ENCODE results near the gene FZR1. TPM values are rescaled to one million over a fixed set of nuclear protein-coding genes. Genes with fewer than 3 reads are reported as not detected.

The FZR1 gene
- total and polyA plus RNA-seq, 2 experiments from 2014 or later: 48.6 to 68.5 TPM

DNA sequence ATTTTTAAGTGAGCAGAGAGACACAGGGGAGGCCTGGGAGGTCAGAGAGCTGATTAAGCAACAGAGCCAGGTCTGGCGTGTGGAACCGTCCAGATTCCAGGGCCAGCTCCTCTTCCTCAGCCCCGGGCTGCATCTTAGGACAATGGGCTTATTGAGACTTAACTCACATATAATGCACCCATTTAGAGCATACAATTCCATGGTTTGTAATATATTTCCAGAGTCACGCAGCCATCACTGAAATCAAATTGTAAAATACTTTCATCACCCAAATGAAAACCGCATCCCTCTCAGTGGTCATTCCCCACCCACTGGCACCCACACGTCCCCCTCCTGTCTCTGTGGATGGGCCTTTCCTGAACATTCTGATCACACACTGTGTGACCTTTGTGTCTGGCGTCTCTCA lies 64.5 kb downstream of the FZR1 start:
- no peak for DNase-seq (ENCODE audit: low read depth in 1 of 2, low spot score in 1 of 2)
- no peaks in the 10 kb centered on the region for H3K36me3 ChIP-seq
- H3K27me3 ChIP-seq: no peaks in the 10 kb centered on the region
- no peak overlapping the region for H3K27ac ChIP-seq
- no peaks in the 10 kb centered on the region for H3K9me3 ChIP-seq (ENCODE audit: low read depth)
- H3K4me3 ChIP-seq: no peak overlapping the region
- TF ChIP-seq, protein P1, sequence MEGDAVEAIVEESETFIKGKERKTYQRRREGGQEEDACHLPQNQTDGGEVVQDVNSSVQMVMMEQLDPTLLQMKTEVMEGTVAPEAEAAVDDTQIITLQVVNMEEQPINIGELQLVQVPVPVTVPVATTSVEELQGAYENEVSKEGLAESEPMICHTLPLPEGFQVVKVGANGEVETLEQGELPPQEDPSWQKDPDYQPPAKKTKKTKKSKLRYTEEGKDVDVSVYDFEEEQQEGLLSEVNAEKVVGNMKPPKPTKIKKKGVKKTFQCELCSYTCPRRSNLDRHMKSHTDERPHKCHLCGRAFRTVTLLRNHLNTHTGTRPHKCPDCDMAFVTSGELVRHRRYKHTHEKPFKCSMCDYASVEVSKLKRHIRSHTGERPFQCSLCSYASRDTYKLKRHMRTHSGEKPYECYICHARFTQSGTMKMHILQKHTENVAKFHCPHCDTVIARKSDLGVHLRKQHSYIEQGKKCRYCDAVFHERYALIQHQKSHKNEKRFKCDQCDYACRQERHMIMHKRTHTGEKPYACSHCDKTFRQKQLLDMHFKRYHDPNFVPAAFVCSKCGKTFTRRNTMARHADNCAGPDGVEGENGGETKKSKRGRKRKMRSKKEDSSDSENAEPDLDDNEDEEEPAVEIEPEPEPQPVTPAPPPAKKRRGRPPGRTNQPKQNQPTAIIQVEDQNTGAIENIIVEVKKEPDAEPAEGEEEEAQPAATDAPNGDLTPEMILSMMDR (IDR thresholded peaks at IDR 0.05; ENCODE audit: low read depth, low read length): no peak
- H3K4me1 ChIP-seq (ENCODE audit: low read depth): no peaks in the 10 kb centered on the region

DNA sequence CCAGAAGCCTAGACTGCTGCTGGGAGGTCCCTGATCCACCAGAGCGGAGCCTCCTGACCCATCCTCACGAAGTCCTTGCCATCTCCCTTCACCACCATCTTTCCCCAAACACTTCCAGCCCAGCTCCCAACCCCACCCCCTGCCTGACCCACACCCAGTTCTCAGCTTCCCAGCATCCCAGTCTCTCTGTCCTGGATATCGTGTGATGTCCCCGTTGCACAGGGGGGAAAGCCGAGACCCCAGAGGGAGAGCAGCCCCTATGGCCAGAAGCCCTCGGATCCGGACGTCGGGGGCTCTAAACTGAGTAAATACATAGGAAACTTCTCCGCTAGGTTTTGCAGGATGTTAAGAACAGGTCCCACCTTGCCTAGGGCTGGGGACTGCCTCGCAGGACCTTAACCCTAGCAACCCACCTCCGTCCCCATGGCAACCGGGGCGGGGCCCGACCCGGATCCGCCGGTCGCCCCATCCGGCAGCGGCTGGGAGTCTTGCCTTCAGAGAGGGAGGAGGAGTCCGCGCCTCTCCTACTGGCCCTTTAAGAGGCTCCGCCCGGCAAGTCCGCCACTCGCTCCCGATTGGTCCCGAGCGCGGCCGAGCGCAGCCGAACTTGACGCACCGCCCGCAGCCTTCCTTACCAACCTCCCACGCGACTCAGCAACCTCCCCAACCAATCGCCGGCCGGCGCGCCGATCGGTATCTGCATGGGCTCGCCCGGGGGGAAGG lies 66.2 kb downstream of the FZR1 start:
- no peaks in the 10 kb centered on the region for H3K27me3 ChIP-seq
- DNase-seq (ENCODE audit: low read depth in 1 of 2, low spot score in 1 of 2): peak; percentile 100
- no peaks in the 10 kb centered on the region for H3K36me3 ChIP-seq
- no peaks in the 10 kb centered on the region for H3K9me3 ChIP-seq (ENCODE audit: low read depth)
- peak overlapping the region; percentile 23 for H3K4me3 ChIP-seq
- TF ChIP-seq, protein P1 (IDR thresholded peaks at IDR 0.05; ENCODE audit: low read depth, low read length): no peak
- H3K27ac ChIP-seq: no peak overlapping the region
- H3K4me1 ChIP-seq (ENCODE audit: low read depth): peaks cover 3% of the 10 kb centered on the region

GRCh38 chr19:3572855-3573161 lies 66.7 kb downstream of the FZR1 start, which contains the start of gene HMG20B:
TSS of gene HMG20B (plus strand) at chr19:3572944. CDS start at chr19:3573310, 366 bp downstream.
- Histone ChIP-seq H3K9me3 (ENCODE audit: low read depth) (no peaks in the 10 kb centered on the region), H3K4me3 (peak within 1 kb of the TSS; percentile 87)
- TF ChIP-seq, protein P1 (IDR thresholded peaks at IDR 0.05; ENCODE audit: low read depth, low read length): no peak

DNA sequence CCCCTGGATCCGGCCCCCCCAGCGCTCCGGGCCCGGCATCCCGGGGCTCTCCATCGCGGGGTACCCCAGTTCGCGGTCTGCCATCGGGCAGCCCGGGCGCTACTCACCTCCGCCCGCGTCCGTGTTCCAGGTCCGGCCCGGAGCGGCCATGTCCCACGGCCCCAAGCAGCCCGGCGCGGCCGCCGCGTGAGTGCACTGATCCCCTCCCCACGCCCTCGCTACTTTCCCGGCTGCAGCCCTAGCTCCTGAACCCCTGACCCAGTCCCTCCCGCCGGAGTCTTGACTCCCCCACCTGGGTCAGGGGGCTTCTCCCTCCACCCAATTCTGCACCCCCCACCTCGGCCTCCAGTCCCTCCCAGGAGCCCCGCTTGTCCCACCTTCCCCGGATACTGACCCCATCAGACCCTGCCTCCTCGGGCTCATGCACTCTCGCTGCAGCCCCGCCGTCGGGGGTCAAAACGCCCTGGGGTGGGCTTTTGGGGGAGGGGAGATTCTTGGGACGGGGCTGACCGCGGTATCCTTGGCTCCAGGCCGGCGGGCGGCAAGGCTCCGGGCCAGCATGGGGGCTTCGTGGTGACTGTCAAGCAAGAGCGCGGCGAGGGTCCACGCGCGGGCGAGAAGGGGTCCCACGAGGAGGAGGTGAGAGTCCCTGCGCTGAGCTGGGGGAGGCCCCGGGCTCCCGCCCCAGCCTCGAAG lies 67.2 kb downstream of the FZR1 start:
- peak in 1 of 2 donors; percentile 46 for DNase-seq (ENCODE audit: low read depth in 1 of 2, low spot score in 1 of 2)
- no peak overlapping the region for H3K27ac ChIP-seq
- TF ChIP-seq, protein P1 (IDR thresholded peaks at IDR 0.05; ENCODE audit: low read depth, low read length): no peak

More at GRCh38 chr19:3572855-3573161, 66.7 kb downstream of the FZR1 start, which contains the start of gene HMG20B:
- Histone ChIP-seq H3K36me3 (no peaks in the 10 kb centered on the region), H3K27me3 (no peaks in the 10 kb centered on the region), H3K27ac (no peak within 1 kb of the TSS), H3K4me1 (ENCODE audit: low read depth) (peaks cover 3% of the 10 kb centered on the region)
- no peak for DNase-seq (ENCODE audit: low read depth in 1 of 2, low spot score in 1 of 2)

DNA sequence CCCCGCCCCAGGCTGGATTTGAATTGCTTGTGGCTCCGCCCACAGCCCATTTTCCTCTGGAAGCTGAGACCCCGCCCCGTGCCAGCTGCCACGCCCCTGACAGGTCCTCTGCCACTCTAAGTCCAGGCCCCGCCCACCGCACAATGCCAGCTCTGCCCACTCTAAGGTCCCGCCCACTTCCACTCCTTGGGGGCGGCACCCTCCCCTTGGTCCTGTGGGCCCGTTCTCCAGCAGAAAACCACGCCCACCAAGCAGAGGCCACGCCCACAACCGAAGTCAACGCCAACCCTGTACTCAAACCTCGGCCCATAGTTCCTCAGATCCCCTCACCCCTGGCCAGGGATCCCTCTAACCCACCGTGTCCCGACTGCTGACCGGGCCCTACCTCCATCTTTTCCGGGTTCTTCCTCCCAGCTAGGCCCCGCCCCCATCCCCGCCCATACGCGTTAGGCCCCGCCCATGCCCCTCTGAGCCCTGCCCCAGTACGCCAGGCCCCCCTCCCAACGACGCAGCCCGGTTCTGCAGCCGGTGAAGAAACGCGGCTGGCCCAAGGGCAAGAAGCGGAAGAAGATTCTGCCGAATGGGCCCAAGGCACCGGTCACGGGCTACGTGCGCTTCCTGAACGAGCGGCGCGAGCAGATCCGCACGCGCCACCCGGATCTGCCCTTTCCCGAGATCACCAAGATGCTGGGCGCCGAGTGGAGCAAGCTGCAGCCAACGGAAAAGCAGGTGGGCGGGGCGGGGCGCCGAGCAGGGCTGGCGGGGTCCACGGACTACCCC lies 67.9 kb downstream of the FZR1 start:
- peak overlapping the region; percentile 87 for H3K4me3 ChIP-seq
- H3K27me3 ChIP-seq: no peaks in the 10 kb centered on the region
- peaks cover 3% of the 10 kb centered on the region for H3K4me1 ChIP-seq (ENCODE audit: low read depth)
- DNase-seq (ENCODE audit: low read depth in 1 of 2, low spot score in 1 of 2): peak; percentile 95 to 96
- no peaks in the 10 kb centered on the region for H3K9me3 ChIP-seq (ENCODE audit: low read depth)
- H3K36me3 ChIP-seq: no peaks in the 10 kb centered on the region
- TF ChIP-seq, protein P1 (IDR thresholded peaks at IDR 0.05; ENCODE audit: low read depth, low read length): no peak
- H3K27ac ChIP-seq: no peak overlapping the region

More for the DNA sequence above, 67.2 kb downstream of the FZR1 start:
- H3K27me3 ChIP-seq: no peaks in the 10 kb centered on the region
- H3K4me3 ChIP-seq: peak overlapping the region; percentile 87
- no peaks in the 10 kb centered on the region for H3K9me3 ChIP-seq (ENCODE audit: low read depth)
- peaks cover 3% of the 10 kb centered on the region for H3K4me1 ChIP-seq (ENCODE audit: low read depth)
- no peaks in the 10 kb centered on the region for H3K36me3 ChIP-seq

Data from cardiac muscle cell (in vitro differentiated cells and primary cell).